ENCODE data around the gene DNAH8.

- TF ChIP-seq, protein P1, sequence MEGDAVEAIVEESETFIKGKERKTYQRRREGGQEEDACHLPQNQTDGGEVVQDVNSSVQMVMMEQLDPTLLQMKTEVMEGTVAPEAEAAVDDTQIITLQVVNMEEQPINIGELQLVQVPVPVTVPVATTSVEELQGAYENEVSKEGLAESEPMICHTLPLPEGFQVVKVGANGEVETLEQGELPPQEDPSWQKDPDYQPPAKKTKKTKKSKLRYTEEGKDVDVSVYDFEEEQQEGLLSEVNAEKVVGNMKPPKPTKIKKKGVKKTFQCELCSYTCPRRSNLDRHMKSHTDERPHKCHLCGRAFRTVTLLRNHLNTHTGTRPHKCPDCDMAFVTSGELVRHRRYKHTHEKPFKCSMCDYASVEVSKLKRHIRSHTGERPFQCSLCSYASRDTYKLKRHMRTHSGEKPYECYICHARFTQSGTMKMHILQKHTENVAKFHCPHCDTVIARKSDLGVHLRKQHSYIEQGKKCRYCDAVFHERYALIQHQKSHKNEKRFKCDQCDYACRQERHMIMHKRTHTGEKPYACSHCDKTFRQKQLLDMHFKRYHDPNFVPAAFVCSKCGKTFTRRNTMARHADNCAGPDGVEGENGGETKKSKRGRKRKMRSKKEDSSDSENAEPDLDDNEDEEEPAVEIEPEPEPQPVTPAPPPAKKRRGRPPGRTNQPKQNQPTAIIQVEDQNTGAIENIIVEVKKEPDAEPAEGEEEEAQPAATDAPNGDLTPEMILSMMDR (IDR thresholded peaks at IDR 0.05): no peak
- TF ChIP-seq POLR2A (IDR thresholded peaks at IDR 0.05): no peak
Measured at GRCh38 chr6:39065561-39065960, 350.4 kb downstream of the DNAH8 start.
